Activated T-helper 9 cell treated with anti-CD3 and anti-CD28 coated beads, Interleukin-2, amount 50 U/mL, for 16 hours (primary cell): ENCODE results near the gene PDIA6.

Experiments used
- DNase-seq: peaks from one replicate; pipeline ENCODE4 v3.0.0-alpha.2; 2020; ENCODE audit warnings: low read depth

Gene PDIA6, protein sequence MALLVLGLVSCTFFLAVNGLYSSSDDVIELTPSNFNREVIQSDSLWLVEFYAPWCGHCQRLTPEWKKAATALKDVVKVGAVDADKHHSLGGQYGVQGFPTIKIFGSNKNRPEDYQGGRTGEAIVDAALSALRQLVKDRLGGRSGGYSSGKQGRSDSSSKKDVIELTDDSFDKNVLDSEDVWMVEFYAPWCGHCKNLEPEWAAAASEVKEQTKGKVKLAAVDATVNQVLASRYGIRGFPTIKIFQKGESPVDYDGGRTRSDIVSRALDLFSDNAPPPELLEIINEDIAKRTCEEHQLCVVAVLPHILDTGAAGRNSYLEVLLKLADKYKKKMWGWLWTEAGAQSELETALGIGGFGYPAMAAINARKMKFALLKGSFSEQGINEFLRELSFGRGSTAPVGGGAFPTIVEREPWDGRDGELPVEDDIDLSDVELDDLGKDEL

DNA sequence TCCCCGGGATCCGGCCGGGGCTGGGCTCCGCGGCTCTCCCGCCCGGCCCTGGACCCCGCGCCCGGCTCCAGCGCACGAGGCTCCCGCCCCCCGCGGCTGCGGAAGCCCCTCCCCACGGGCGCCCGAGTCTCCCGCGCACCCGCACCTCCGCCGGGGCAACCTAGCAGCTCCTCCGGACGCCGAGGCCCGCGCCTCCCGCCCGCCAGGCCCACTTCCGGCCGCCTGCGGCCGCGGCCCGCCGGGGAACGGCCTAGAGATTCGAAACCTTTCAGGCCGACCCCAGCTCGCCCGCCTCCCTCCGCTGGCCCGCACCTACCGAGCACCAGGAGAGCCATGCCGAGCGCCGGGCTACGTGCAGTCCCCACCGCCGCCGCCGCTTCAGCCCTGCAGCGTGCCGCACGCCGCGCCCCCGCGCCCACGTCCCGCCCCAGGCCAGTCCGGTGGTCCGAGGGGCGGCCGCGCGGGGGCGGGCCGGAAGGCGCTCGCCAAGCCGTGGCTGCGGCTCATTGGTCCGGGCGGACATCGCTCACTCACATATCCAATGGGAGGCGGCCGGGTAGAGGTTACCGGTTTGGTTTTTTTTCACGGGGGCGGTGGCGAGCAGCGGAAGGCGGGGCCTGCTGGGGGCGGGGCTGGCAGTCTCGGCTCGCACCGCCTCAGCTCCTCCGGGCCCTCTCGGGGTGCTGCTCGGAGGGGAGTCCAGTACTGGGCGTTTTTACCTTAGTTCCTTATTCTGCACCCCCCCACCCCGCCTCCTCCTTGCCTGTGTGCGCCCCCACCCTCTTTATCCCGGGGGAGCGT is at the start of gene PDIA6:
PDIA6 (minus strand) TSS at position 424 of the 801 bp plus-strand sequence; CDS start at position 335, 89 bp downstream.
- peak; percentile 88 for DNase-seq

DNA sequence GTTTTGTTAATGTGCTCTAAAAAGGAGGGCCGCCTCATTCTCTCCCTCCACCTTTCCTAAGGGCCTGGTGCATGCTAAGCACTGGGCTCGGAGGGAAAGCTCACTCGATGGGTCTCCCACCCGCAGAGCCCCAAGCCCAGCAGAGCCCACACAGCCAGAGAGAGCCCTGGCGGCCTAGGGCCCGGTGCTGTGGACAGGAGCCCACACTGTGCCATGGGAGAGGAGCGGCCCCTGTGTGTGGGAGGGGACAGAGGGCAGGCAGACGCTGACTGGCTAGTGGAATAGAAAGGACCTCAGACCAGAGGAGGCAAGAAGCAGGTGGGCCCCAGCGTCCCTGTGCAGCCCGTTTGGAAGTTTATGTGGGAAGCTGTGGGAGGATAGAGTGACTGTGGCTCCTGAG is 49.7 kb upstream of the PDIA6 start:
- DNase-seq = no peak

GRCh38 chr2:10861765-10862164 is 49.2 kb upstream of the PDIA6 start:
- DNase-seq = no peak

DNA sequence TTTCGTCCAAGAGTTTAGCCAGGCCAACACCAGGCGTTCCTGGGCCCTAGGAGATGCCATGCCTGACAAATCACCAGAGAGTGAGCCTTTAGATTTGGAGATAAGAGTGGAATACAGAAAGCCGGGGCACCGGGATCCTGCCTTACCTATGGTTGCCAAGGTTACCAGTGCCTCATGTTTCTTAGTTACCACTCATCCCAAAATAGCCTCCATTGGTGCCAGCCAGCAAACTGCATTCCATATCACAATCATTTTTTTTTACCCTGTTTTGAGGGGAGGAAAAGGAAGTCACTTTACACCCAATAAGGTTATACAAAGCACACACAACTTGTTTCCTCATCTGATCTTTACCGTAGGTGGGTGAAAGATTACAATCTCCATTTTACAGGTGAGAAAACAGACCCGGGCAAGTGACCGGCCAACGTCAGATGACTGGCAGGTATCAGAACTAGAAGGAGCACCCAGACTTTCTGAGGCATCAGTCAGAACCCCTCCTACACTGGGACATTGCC is 48.3 kb upstream of the PDIA6 start:
- DNase-seq = no peak

DNA sequence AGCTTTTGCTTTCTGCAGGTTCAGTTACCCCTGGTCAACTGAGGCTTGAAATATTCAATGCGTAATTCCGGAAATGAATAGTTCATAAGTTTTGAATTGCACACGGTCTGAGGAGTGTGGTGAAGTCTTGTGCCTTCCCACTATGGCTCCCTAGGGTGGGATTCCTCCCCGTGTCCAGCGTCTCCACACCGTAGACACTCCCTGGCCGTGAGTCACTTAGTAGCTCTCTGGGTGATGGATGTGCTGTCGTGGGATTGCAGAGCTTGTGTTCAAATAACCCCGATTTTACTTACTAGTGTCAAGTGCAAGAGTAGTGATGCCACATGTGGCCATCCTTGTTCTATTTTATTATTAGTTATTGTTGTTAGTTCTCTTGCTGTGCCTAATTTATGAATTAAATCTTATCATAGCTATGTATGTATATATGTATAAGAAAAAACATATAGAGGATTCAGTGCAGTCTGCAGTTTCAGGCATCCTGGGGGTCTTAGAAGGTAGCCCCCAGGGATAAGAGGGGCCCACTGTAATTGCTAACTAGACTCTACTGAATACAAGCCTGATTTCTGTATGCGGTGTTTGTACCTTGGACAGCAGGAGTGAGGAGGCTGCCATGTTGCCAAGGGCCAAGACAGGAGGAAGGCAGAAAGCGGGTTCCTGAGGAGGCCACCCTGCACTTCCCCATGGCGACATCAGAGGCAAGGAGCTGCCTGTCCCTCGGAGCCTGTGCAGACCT is 47.7 kb upstream of the PDIA6 start:
- no peak for DNase-seq

GRCh38 chr2:10859278-10859677 is 46.7 kb upstream of the PDIA6 start:
- DNase-seq = no peak

DNA sequence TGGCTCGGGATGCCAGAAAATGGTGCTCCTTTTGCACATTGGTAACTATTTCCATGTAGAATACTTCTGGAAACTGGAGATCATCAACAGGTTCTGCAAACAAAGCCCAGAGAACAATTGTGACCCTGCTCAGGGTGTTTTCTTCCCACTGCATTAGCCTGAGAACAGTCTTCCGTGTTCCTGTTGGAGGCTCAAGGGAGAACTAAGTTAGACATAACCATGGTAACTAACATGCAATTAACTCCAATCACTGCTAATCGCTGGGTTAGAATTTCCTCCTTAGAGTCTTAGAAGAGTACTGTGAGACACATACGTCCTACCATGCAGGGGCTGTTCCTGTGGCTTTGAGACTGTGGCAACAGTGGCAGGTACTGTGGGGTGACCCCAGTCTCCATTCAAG is 36.0 kb upstream of the PDIA6 start:
- no peak for DNase-seq

- DNase-seq = no peak
These were observed 34.4 kb upstream of the PDIA6 start for GRCh38 chr2:10847008-10847407.

DNA sequence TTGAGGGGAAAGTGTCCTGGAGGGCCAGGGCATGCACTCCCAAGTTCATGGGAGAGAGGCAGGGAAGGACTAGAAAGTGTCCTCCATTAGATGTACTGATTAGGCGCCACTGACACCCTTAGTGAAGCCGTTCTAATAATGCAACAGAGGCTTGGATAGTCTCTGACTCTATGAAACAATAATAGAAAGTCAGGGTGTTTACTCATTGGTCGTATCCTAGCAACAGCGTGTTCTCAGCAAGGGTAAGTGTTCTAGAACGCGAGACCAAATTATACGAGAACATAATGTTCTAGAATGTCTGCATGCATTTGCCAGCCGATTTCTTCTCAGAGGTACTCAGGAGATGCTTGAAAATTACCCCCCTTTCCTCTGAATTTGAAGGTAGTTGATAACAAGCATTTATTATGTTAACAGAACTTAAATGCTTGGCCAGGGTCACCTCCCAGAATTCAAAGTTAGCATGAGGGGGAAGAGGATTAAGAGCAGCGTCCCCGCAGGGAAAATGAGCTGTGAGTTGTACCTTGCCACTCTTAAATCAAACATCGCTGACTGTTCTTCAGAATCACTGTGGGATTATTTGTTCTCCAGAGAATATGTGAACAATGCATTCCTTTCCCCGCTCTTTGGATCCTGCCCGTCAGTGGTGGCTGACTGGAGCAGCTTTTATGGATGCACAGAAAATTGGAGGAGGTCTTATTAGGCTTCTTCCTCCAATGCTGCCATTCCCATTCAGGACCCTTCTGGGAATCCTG is 33.7 kb upstream of the PDIA6 start:
- no peak for DNase-seq

GRCh38 chr2:10845640-10846039 is 33.1 kb upstream of the PDIA6 start:
- DNase-seq = no peak

- DNase-seq = no peak
These were observed 31.5 kb upstream of the PDIA6 start for GRCh38 chr2:10844097-10844496.

DNA sequence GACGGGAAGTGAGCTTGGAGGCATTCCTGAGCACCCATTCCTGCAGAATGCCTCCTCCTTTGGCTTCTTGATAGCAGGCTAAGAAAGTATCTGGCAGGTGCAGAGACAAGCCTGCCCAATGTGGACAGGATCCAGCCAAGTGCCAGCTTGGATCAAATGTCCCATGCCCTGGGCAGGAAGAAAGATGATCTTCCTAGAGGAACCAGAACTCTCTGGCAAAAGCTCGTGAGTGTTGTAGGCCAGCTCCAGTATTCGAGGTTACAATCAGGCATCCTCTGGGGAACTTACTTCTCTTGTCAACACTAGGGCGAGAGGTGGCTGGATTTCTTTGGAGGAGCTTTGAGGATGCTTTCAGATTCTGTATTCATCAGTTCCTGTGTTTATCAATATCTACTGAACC is 29.9 kb upstream of the PDIA6 start:
- no peak for DNase-seq

GRCh38 chr2:10841547-10842219 is 29.1 kb upstream of the PDIA6 start:
- DNase-seq = no peak

- no peak for DNase-seq
These were observed 27.2 kb upstream of the PDIA6 start for GRCh38 chr2:10839813-10840212.

DNA sequence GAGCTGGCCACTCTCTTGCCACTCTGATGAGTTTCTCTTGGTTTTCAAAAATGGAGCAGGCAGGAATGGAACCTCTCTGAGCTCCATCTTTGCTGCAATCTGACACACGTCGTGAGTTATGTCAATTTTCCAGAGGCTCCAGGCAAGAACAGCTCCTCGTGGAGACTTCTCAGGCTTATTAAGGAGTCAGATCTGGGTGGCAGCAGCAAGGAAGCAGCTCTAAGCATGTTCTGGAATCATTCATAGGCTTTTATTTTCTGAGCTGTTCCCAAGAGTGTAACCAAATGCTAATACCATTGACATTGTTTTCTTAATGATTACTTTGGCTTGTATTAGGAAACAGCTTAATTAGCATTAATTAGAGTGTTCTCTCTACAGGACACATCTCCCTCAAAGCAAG is 26.1 kb upstream of the PDIA6 start:
- no peak for DNase-seq

GRCh38 chr2:10837298-10838266 is 25.0 kb upstream of the PDIA6 start:
- DNase-seq = no peak

DNA sequence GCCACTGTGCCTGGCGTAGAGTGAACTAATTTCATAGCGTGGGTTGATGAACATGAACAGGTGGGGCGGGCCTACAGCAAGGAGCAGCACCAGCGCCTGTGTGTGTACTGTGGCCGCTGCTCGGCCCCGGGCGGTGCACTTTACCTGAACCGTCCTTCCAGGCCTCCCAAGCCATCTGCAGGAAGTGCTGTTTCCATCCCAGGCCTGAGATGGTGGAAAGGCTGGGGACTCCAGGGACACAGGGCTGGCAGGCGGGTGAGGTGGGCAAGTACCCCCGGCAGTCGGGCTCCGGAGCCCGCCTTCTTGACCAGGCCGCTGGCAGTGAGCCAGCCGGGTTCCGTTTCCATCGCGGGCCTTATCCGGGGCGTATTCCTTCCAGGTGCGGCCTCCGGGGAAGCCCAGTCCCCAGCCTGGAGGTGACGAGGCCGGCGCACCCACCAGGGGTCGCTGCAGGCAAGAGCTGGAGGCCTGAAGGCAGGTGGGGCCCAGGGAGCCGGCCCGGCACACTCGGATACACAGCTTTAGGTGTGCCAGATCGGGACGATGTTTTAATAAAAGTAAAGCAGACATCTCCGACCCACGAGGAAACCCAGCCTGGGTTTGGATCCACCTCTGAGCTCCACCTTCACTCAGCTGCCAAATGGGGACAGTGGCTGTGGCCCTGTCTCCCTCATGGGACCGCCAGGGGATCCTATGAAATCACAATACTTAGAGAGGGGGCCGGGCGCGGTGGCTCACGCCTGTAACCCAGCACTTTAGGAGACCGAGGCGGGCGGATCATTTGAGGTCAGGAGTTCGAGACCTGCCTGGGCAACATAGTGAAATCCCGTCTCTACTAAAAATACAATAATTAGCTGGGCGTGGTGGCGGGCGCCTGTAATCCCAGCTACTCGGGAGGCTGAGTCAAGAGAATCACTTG is 22.7 kb upstream of the PDIA6 start:
- DNase-seq = peak; percentile 60

- no peak for DNase-seq
These were observed 21.6 kb upstream of the PDIA6 start for GRCh38 chr2:10834068-10834655.
